T-helper 22 cell (primary cell): ENCODE measurements around the gene TMEM238L.
"Not testable (repeated sequence)": the region's sequence is repeated elsewhere in the genome, so short reads cannot be mapped to it uniquely, and the experiment has no call there.

ENCODE experiments used
- DNase-seq: peaks from one replicate; pipeline ENCODE4 v3.0.0-alpha.2; 2020; ENCODE audit warnings: low read depth

Gene TMEM238L, protein sequence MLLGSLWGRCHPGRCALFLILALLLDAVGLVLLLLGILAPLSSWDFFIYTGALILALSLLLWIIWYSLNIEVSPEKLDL

DNA sequence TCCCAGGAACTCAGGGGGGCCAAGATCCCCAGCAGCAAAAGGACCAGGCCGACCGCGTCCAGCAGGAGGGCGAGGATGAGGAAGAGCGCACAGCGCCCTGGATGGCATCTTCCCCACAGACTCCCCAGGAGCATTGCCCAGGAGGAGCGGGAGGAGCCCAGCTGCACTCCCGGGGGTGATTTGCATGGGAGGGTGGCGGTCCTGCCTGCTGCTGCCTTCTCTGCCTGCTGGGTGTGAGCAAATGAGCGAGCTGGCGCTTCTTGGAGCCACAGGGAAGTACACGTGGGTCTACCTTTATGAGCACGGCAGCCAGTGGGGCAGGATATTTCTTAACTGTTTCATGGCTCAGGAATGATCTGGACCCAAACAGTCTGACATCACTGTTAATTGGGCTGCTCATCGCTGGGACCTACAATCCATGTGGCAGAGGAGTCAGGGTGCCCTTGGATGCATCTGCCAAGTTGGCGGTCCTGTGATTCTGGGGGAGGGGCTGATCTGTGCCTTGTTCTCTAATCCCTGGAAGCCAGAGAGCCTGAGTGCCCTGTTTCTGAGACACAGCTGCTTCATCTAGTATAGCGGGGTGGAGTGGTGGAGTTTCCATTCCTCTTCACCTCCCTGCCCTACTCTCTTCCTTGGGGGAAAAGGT is at the start of gene TMEM238L:
Gene TMEM238L, minus strand, starts transcription at position 270 of the 646 bp plus-strand sequence. Its CDS starts 136 bp downstream, at position 134.
- DNase-seq = no peak

DNA sequence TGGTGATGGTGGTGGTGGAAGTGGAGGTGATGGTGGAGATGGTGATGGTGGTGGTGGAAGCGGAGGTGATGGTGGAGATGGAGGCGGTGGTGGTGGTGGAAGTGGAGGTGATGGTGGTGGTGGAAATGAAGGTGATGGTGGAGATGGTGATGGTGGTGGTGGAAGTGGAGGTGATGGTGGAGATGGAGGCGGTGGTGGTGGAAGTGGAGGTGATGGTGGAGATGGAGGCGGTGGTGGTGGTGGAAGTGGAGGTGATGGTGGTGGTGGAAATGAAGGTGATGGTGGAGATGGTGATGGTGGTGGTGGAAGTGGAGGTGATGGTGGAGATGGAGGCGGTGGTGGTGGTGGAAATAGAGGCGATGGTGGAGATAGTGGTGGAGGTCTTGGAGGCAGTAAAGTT is 42.7 kb upstream of the TMEM238L start:
- not testable (repeated sequence) for DNase-seq

DNA sequence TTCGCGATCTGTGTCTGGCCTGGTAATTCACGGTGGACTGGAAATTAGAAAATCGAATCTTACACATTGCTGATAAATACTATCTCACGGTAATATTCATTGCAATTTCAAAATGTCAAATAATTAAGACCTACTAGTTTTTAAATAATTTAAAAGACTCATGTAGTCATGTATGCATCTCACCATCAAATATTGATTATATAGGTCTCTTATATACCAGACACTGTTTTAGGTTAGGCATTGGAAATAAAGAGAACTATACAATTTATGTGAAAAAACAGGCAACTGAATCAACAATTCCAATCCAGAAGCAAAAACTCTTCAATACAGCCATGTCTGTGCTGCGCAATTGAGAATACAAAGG is 41.5 kb upstream of the TMEM238L start:
- DNase-seq = no peak

DNA sequence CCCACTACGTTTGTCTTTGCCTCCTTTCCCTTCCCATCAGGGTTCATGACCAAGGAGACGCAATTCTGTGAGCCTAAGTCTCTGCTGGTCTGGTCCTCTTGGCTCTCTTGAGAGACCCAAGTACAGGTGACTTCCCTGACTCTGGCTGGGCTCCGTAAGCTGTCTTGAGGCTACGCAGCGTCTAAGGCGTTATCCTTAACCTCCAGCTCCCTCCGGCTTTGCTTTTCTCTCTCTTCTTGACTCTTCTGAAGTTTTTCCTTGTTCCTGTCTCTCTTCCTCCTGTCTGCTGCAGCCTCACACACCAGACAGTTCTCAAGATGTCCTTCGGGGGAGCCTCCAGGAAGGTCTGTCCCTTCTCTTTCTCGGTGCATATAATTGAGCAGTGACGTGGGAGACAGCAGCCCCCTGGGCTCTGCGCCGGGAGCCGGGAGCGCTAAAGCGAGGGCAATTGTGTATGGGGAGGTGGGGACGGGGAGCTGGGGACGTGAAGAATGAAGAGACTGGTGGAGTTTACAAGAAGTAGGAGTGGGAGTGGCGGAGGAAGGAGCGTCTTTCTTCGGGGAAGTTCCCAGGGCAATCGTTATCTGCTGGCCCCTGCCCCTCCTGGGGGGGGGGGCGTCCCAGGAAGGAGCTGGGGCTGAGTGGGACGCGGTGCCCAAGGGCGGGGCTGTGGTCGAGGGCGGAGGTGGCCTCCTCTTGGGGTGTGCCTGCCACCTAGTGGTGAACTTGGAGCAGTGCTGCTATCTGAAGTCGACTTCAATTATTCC is 40.9 kb upstream of the TMEM238L start:
- DNase-seq = peak; percentile 26

DNA sequence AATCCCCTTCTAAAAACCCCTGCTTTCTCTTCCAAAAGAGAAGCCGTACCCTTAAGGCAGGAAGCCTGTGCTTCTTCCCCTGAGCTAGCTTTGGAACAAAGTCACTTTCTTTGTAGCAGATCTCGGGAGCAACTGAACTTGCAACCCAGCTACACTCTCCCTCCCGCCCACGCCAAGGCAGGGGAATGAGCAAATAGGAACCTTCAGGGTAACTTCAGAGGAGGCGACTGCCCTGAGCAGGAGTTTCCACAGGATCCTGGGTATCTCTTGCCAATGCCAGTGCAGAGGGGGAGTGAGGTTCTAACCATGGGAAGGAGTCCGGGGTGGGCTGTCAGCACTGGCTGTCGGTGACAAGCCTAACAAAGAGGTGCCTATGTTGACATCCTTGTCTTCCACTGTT is 39.9 kb upstream of the TMEM238L start:
- no peak for DNase-seq

DNA sequence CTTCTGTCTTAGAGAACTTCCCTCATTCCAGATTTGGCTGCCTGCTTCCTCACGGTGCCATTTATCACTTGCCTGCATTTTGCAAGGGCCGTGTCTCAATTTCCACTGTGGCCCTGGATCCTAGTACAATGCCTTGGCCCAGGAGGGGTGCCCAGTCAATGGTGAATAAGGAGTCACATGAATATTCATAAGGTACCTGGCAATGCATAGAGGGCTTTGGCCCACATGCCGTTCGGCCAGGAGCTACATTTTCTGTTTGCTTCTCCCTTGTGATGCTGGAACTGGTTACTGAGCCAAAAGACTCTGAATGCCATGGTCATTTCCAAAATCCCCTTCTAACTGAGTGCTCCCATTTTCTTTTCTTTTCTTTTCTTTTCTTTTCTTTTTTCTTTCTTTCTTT is 38.8 kb upstream of the TMEM238L start:
- no peak for DNase-seq

DNA sequence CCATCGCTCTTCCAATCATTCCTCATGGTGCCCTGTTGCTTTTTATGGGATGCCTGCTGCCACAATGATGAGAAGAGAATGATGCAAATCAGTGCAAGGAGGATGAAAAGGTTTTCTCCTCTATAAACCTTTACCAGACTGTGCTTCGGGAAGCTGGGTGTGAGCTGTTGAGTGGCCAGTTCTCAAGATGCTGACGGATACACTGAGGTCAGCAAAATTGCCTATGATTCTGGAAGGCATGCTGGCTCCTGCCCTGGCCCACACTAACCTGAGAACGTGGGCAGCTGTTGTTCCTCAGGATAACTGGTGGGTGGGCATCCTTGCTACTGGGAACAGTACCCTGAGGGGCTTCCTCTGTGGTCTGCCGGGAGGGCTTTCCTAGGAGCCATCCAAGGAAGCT is 34.8 kb upstream of the TMEM238L start:
- no peak for DNase-seq

DNA sequence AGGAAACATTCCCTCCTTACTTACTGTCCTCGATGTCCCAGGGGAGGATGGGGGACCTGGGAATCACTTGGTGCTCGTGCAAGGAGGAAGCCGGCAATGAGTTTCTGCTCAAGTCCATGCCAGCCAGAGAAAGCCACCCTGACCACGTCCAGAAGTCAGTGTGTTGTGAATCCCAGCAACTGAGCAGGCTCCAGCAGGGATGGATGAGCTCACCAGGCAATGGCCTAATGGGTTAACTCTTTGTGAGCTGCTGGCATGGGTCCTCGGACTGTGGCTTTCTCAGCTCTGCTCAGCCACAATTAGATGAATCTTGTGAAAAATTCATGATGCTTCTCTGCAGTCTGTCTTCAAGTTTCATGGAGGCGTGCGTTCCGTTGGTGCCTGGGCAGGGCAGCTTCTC is 34.0 kb upstream of the TMEM238L start, which contains the start of gene PIRT:
Gene PIRT, minus strand, starts transcription at position 167 of the 400 bp plus-strand sequence. CDS start 12,442 bp downstream, outside the sequence.
- DNase-seq = no peak

DNA sequence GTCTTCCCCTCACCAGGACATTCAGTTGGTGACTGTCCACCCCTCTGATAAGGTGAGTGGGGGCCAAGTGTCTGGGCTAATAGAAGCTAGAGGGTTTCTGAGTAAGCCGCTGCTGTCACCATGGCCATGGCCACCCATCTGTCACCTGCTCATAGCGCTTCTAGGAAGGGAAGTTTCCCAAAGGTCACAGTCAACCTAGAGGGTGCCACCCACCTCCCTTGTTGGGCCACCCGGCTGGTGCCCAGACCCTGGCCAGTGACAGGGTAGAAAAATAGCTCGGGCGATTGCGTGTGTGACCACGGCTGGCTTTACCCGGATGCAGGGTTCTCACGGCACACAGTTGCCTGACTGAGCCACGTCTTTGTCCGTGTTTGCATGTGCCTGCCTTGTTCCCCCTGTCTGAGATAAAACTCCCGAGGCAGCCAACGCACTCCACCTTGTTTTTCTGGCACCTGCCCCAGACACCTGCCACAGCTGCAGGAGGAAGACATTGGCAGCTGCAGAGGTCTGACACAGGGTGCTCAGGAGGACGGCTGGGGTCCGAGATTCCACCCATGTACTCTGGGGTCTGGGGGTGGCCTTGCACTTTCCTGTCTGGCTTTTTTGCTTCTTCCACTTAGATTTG is 33.2 kb upstream of the TMEM238L start:
- DNase-seq = no peak

DNA sequence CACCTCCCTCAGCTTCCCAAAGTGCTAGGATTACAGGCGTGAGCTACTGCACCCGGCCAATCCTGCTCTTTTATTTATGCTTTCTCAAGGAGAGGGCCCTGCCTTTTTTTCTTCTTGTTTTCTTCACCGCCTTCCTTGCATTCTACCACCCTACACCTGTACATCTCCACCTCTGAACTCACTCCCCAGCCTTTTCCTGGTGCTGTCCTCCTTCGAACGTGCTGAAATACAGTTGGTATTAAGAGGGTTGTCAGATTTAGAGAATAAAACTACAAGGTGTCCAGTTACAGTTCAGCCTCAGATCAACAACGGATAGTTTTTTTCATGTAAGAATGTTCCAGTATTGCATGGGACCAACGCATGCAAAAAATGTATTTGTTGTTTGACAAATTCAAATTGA is 32.2 kb upstream of the TMEM238L start:
- DNase-seq = no peak

DNA sequence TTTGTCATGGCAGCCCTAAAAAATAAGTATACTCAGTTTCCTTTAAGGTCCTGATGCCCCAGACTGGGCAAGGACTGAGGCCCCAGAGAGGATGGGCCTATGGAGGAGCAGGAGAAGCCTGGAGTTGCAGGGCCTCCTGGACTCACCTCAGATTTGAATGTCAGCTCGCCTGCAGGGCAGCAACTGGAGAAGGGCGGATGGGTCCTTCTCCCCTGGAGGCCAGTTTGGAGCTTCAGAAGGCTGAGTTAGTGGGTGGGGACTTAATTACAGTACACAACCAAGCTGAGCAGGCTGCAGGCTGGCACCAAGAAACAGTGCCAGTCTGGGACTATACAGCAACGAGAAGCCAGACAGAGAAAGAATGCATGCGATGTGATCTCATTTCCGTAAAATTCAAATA is 27.8 kb upstream of the TMEM238L start:
- DNase-seq = no peak

DNA sequence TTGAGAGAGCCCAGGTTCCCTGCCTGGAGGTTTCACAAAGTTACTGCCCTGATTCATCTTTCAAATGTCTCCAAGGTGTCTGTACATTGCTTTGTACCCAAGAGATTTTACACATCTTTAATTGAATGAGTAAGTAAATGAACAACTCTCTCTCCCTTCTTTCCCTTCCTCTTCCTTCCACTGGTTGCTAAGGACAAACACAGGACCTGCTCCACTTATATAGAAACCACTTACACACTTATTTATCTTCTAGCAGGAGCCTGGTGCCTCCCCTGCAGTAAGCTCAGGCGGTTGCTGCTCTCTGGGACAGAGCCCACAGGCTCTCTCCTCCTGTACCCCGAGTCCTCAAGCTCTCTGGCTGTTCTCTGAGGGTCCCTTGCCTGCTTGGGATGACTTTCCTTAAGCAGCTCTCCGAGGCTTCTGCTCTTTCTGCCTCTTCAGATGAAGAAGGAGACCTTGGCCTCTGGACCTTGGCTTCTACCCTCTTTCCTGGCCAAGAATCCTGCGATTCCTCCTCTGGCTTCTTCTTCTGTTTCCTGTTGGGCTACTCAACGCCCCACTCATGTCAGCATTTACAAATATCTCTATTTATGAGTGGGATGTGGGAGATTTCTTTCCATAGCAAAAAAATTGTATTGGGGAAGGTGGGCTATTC is 24.1 kb upstream of the TMEM238L start:
- DNase-seq = no peak

DNA sequence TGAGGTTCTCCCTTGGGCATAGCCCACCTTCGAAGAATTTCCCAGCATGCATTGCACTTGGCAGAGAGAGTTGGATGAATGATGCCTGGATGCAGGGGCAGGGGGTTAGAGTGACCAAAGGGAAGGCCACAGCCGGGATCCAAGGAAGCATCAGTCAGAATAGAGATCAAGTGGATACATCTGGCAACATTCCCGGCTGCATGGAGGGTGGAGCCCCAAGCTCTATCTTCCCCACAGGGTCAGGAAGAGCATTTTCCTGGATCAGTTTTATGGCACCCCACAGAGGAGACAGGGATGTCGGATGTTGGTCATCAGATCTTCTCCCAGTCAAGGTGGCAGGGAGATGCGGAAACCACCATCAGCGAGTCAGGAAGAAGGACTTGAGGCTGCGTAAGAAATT is 21.0 kb upstream of the TMEM238L start:
- no peak for DNase-seq

DNA sequence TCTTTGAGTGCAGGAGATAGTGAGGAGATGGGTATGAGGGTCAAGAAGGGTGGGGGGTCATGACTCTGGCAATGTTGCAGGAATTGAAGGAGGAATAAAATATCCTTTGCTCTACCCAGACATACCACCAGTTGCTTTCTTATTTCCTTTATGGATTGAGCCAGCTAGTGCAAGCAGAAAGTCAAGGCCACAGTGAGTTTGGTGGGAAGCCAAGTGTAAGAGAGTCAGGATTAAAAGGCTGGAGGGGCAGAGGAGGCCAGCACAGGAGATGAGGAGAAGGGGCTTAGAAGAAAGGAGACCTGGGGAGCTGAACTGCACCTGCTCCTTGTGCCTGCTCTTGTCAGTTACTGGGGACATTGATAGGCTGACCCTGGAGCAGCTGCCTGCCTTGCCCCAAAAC is 17.9 kb upstream of the TMEM238L start:
- no peak for DNase-seq

DNA sequence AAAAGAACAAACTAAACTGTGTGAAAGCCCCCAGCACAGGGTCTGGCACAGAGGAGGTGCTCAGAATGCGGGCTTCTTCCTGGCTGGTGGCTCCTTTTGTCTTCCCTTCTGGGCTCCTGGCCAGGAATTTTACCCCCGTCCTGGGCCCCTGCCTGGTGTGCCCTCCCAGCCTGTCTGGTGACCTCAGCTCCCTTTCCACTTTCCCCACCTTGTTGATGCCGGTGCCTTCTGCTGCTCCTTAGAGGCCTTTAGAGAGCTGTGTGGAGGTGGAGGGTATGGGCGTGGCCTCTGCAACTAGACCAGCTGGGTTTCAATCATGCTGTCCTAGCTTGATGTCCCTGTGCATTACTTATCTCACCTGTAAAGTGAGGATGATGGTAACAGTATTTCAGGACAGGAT is 17.2 kb upstream of the TMEM238L start:
- DNase-seq = no peak

DNA sequence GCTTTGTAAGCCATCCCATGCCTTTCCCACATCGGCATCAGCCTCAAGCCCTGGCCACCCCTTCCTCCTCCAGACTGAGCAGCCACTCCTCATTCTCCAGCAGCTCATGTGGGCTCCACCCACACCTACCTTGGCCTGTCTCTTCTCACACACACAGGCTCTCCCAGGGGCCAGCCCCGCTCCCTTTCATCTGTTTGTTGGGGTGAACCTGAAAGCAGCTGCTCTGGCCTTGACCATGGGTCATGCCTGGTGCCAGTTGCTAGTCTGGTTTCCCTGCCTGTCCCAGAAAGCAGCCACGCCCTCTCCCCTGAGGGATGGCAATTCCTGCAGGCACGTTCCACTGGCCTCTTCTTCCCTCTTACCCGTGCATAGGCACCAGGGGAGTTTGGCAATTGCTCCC is 11.4 kb upstream of the TMEM238L start:
- DNase-seq = no peak

DNA sequence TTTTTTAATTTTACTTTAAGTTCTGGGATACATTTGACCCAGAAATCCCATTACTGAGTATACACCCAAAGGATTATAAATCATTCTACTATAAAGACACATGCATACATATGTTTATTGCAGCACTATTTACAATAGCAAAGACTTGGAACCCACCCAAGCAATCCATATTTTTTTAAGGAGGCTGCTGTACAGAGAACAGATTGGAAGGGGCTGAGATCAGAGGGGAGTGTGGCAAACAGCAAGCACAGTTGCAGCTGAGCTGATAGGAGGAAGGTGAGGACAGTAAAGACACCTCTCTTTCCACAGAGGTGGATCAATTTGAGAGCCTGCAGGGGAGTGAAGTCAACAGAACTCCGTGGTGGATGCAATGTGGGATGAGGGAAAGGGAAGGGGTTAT is 10.2 kb upstream of the TMEM238L start:
- DNase-seq = no peak

DNA sequence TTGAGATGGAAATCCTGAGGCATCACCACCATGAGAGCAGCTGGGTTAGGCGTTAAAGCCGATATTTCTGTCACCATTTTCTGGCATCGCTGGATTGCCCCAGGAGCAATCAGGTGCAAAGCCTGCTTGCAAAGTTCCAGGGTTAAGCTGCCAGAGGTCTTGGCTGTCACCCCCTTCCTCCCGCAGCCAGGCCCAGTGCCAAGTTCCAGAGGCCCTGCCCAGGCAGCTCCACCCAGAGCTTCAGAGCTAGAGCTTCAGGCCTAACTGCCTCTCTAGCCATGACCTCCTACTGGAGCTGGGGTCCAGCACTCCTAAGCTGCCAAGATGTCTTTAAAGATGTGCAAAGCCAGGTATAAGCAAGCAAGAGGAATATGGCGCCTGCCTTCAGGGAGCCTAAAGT is 8.8 kb upstream of the TMEM238L start:
- no peak for DNase-seq

DNA sequence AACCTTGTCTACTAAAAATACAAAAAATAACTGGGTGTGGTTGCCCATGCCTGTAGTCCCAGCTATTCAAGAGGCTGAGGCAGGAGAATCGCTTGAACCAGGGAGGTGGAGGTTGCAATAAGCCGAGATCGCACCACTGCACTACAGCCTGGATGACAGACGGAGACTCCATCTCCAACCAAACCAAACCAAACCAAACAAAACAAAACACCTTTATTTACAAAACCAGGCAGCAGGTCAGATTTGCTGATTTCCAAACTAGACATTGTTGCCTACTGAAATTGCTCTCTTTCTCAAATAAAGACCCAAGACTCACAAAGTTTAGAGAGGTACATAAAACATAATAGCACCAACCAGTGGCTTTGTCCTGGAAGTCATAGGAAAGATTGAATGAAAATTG is 5.7 kb upstream of the TMEM238L start:
- no peak for DNase-seq

DNA sequence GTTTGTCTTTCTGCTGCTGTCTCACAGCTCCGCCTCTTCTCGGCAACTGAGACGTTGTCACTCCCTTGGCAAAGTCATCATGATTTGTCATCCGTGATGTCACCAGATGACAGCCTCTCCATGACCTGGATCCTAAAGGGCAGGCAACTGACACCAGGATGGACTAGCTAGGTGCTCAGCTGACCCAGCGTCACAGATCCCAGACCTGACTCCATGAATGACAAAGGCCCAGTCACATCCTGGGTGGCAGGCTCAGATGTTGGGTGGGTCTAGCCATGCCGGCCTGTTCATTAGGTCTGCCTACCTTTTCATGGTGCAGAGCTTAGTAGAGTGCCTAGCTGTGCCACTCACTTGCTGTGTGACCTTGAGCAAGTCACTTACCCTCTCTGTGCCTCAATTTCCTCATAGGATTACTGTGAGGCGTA is 3.8 kb upstream of the TMEM238L start:
- DNase-seq = no peak

DNA sequence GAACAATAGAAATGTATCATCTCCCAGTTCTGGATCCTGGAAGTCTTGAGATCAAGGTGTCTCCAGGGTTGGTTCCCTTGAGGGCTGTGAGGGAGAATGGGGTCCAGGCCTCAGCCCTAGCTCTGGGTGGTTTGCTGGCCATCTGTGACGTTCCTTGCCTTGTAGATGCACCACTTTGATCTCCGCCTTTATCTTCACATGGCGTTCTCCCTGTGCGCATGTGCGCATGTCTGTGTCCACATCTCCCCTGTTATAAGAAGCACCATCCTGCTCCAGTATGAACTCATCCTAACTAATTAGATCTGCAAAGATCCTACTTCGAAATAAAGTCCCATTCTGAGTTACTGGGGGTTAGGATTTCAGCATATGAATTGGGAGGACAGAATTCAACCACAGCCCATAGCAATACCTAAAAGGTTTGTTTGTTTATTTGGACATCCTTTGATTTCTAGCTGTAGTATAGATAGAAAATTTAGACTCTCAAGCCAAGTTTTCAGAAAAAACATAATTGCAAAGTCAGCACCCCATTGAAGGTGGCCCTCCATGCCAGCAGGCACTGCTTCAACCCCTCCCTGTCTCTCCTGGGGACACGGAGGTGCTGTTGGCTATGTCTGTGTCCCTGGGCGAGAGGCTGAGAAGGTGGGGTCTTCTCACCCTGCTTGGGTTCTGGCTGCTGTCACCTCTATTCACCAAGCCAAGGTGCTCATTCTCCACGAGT is 2.8 kb upstream of the TMEM238L start:
- no peak for DNase-seq

DNA sequence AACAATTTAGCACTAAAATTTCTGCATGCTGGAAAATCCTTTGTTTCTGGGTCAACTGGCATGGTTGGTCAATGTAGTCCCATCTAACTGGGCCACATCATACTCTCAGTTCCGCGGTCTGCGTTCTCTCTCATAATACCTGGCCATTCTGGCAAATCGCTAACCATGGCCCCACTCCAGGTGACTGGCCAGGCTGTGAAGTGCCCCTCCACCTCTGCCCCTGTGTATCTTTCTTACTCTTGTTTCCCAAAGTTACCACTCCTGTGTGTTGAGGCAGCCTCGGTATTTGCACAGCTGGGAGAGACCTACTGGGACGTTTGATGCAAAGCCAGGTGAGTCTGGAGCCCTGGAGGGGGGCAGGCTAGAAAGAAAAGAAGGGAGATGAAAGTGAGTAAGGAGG is 2.0 kb upstream of the TMEM238L start:
- DNase-seq = no peak
